ENCODE measurements around the gene ARRDC5. TPM values are rescaled to one million over a fixed set of nuclear protein-coding genes. Genes with fewer than 3 reads are reported as not detected.
A peak's percentile ranks its signal among the peaks of the same experiment; 100 is the strongest.

The ARRDC5 gene
- polyA plus RNA-seq, 1 donor from 2014 or later, result not detected

- no peaks in the 10 kb centered on the region for H3K9me2 ChIP-seq (ENCODE audit: insufficient read depth, low read length)
- no peaks in the 10 kb centered on the region for H3F3A ChIP-seq (ENCODE audit: insufficient read depth, low read length, poor library complexity, severe bottlenecking)
- H3K4me3 ChIP-seq (ENCODE audit: low read length), result no peak overlapping the region
- H3K27me3 ChIP-seq (ENCODE audit: insufficient read depth, low read depth, low read length), result no peaks in the 10 kb centered on the region
- H2AFZ ChIP-seq (ENCODE audit: low read depth, low read length), result no peak overlapping the region
- H3K4me2 ChIP-seq (ENCODE audit: low read length), result no peak overlapping the region
- H3K79me2 ChIP-seq (replicated peaks; ENCODE audit: insufficient read depth, low read length), result no peaks in the 10 kb centered on the region
- H3K9ac ChIP-seq (ENCODE audit: low read length), result no peak overlapping the region
- no peak overlapping the region for H3K27ac ChIP-seq (ENCODE audit: low read length)
- H3K36me3 ChIP-seq (ENCODE audit: insufficient read depth, low read length), result no peaks in the 10 kb centered on the region
- H3K9me3 ChIP-seq (ENCODE audit: low read length), result no peaks in the 10 kb centered on the region
- no peaks in the 10 kb centered on the region for H4K20me1 ChIP-seq (ENCODE audit: insufficient read depth)
- no peak for TF ChIP-seq TAF1 (IDR thresholded peaks at IDR 0.05; ENCODE audit: low read depth)
Measured at GRCh38 chr19:4852484-4852883, 50.2 kb downstream of the ARRDC5 start.

DNA sequence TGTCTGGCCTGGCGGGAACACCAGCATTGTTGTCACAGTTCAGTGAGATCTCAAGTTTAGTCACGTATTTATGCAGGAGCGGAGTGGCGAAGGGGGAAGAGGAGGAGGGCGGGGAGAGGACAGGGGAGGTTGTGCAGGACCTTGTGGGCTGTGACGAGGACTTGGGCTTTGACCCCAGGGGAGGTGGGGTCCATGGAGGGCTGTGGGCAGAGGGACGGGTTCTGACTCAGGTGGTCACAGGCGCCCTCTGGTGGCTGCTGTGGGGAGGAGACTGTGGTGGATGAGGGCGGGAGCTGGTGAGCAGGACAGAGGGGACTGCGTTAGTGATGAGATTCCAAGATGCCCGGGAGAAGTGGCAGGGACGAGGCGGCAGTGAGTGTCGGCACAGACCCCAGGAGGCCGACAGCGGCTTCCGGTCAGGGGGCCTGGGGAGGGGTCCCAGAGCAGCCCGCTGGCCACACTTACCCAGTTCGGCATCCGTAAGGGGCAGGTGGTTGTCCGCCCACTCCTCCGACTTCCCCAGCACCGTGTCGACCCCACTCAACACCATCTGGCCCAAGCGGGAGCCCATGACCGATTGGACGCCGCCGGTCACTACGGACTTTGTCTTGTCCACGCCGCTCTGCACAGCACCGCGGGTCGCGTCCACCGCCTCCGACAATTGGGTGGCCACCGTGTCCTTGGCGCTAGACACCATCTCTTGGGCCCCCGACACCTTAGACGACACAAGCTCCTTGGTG, 51.0 kb downstream of the ARRDC5 start:
- Histone ChIP-seq H3K27me3 (ENCODE audit: insufficient read depth, low read depth, low read length) (no peaks in the 10 kb centered on the region), H3K9me2 (ENCODE audit: insufficient read depth, low read length) (no peaks in the 10 kb centered on the region), H3K79me2 (replicated peaks; ENCODE audit: insufficient read depth, low read length) (no peaks in the 10 kb centered on the region), H3K9ac (ENCODE audit: low read length) (no peak overlapping the region), H3K4me3 (ENCODE audit: low read length) (no peak overlapping the region), H3K9me3 (ENCODE audit: low read length) (no peaks in the 10 kb centered on the region), H2AFZ (ENCODE audit: low read depth, low read length) (no peak overlapping the region), H3K36me3 (ENCODE audit: insufficient read depth, low read length) (no peaks in the 10 kb centered on the region), H3K27ac (ENCODE audit: low read length) (no peak overlapping the region), H4K20me1 (ENCODE audit: insufficient read depth) (no peaks in the 10 kb centered on the region), H3F3A (ENCODE audit: insufficient read depth, low read length, poor library complexity, severe bottlenecking) (no peaks in the 10 kb centered on the region), H3K4me2 (ENCODE audit: low read length) (no peak overlapping the region)
- TF ChIP-seq MXI1 (conservative IDR thresholded peaks at IDR 0.05; ENCODE audit: poor library complexity, severe bottlenecking) (no peak), TAF1 (IDR thresholded peaks at IDR 0.05; ENCODE audit: low read depth) (no peak), SMC3 (conservative IDR thresholded peaks at IDR 0.05; ENCODE audit: poor library complexity) (peak; percentile 58)
- TF ChIP-seq, protein P1, sequence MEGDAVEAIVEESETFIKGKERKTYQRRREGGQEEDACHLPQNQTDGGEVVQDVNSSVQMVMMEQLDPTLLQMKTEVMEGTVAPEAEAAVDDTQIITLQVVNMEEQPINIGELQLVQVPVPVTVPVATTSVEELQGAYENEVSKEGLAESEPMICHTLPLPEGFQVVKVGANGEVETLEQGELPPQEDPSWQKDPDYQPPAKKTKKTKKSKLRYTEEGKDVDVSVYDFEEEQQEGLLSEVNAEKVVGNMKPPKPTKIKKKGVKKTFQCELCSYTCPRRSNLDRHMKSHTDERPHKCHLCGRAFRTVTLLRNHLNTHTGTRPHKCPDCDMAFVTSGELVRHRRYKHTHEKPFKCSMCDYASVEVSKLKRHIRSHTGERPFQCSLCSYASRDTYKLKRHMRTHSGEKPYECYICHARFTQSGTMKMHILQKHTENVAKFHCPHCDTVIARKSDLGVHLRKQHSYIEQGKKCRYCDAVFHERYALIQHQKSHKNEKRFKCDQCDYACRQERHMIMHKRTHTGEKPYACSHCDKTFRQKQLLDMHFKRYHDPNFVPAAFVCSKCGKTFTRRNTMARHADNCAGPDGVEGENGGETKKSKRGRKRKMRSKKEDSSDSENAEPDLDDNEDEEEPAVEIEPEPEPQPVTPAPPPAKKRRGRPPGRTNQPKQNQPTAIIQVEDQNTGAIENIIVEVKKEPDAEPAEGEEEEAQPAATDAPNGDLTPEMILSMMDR (IDR thresholded peaks at IDR 0.05; ENCODE audit: poor library complexity, severe bottlenecking), result peak; percentile 63

GRCh38 chr19:4849019-4849418, 53.7 kb downstream of the ARRDC5 start:
- Histone ChIP-seq H3K9ac (ENCODE audit: low read length) (no peak overlapping the region), H3K36me3 (ENCODE audit: insufficient read depth, low read length) (no peaks in the 10 kb centered on the region), H3K4me3 (ENCODE audit: low read length) (no peak overlapping the region)

More at GRCh38 chr19:4849019-4849418, 53.7 kb downstream of the ARRDC5 start:
- no peak overlapping the region for H3K4me2 ChIP-seq (ENCODE audit: low read length)
- no peak overlapping the region for H3K27ac ChIP-seq (ENCODE audit: low read length)
- H3K9me3 ChIP-seq (ENCODE audit: low read length), result no peaks in the 10 kb centered on the region
- H3K79me2 ChIP-seq (replicated peaks; ENCODE audit: insufficient read depth, low read length), result no peaks in the 10 kb centered on the region
- H3F3A ChIP-seq (ENCODE audit: insufficient read depth, low read length, poor library complexity, severe bottlenecking), result no peaks in the 10 kb centered on the region
- no peak overlapping the region for H2AFZ ChIP-seq (ENCODE audit: low read depth, low read length)
- H4K20me1 ChIP-seq (ENCODE audit: insufficient read depth), result no peaks in the 10 kb centered on the region
- TF ChIP-seq EP300 (conservative IDR thresholded peaks at IDR 0.05; ENCODE audit: poor library complexity, severe bottlenecking), result no peak
- no peak for TF ChIP-seq POLR2AphosphoS5 (IDR thresholded peaks at IDR 0.05)
- TF ChIP-seq SMC3 (conservative IDR thresholded peaks at IDR 0.05; ENCODE audit: poor library complexity), result no peak
- TF ChIP-seq RAD21 (conservative IDR thresholded peaks at IDR 0.05), result no peak
- TF ChIP-seq TAF1 (IDR thresholded peaks at IDR 0.05; ENCODE audit: low read depth), result no peak
- TF ChIP-seq, protein P1 (IDR thresholded peaks at IDR 0.05; ENCODE audit: poor library complexity, severe bottlenecking), result no peak
- TF ChIP-seq EZH2 (IDR thresholded peaks at IDR 0.05; ENCODE audit: borderline replicate concordance, insufficient read depth, low read length, poor library complexity, severe bottlenecking), result no peak
- TF ChIP-seq MXI1 (conservative IDR thresholded peaks at IDR 0.05; ENCODE audit: poor library complexity, severe bottlenecking), result no peak
- TF ChIP-seq, protein P2, sequence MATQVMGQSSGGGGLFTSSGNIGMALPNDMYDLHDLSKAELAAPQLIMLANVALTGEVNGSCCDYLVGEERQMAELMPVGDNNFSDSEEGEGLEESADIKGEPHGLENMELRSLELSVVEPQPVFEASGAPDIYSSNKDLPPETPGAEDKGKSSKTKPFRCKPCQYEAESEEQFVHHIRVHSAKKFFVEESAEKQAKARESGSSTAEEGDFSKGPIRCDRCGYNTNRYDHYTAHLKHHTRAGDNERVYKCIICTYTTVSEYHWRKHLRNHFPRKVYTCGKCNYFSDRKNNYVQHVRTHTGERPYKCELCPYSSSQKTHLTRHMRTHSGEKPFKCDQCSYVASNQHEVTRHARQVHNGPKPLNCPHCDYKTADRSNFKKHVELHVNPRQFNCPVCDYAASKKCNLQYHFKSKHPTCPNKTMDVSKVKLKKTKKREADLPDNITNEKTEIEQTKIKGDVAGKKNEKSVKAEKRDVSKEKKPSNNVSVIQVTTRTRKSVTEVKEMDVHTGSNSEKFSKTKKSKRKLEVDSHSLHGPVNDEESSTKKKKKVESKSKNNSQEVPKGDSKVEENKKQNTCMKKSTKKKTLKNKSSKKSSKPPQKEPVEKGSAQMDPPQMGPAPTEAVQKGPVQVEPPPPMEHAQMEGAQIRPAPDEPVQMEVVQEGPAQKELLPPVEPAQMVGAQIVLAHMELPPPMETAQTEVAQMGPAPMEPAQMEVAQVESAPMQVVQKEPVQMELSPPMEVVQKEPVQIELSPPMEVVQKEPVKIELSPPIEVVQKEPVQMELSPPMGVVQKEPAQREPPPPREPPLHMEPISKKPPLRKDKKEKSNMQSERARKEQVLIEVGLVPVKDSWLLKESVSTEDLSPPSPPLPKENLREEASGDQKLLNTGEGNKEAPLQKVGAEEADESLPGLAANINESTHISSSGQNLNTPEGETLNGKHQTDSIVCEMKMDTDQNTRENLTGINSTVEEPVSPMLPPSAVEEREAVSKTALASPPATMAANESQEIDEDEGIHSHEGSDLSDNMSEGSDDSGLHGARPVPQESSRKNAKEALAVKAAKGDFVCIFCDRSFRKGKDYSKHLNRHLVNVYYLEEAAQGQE (IDR thresholded peaks at IDR 0.05; ENCODE audit: borderline replicate concordance), result no peak
- no peaks in the 10 kb centered on the region for H3K9me2 ChIP-seq (ENCODE audit: insufficient read depth, low read length)
- no peaks in the 10 kb centered on the region for H3K27me3 ChIP-seq (ENCODE audit: insufficient read depth, low read depth, low read length)
